SK-N-SH (cell line): Measurements from ENCODE around the gene ALPK3. TPM values are rescaled to one million over a fixed set of nuclear protein-coding genes. Genes with fewer than 3 reads are reported as not detected.
A peak's percentile ranks its signal among the peaks of the same experiment; 100 is the strongest.

Experiments
- CTCF ChIA-PET: fragments of 300-600, 350-600 bp; formaldehyde crosslinking; extraction: SDS; loops from one replicate; lab custom pipeline; 2021; lab: Yijun Ruan, JAX
- POLR2A ChIA-PET: fragments of 350-600 bp; sonication (Branson Sonifier 250); formaldehyde crosslinking; extraction: SDS; loops from one replicate; lab custom pipeline; 2020; ENCODE audit warnings: antibody characterized with exemption, inconsistent platforms; lab: Yijun Ruan, JAX
- DNase-seq: peaks from one replicate; pipeline ENCODE4 v3.0.0; 2012
- H2AFZ ChIP-seq: fragments of 200-600 bp; sonication (generic); 2 replicates; pipeline ENCODE4 v1.8.1; 2016; ENCODE audit warnings: antibody characterized with exemption, mild to moderate bottlenecking, low read depth
- H3F3A ChIP-seq: fragments of 200-600 bp; sonication (generic); replicated peaks from 2 replicates; pipeline ENCODE3; 2016; ENCODE audit warnings: antibody characterized with exemption, mild to moderate bottlenecking; ENCODE audit not compliant: insufficient read depth
- H3K27ac ChIP-seq, 2 experiments: fragments of 200-500 bp in 1 of 2; fragments of 200-600 bp in 1 of 2; sonication (Bioruptor generic) in 1 of 2; sonication (generic), shearing (Covaris generic) in 1 of 2; 2 replicates each; pipeline versions ENCODE4 v1.5.1 to v1.6.1; 2014 to 2016; ENCODE audit warnings: low read depth in 2 of 2, inconsistent platforms in 1 of 2, low read length in 1 of 2, mild to moderate bottlenecking in 1 of 2, mixed read lengths in 1 of 2
- H3K27me3 ChIP-seq: fragments of 200-600 bp; sonication (generic), shearing (Covaris generic); 2 replicates; pipeline ENCODE4 v1.6.1; 2016; ENCODE audit warnings: mixed run types; ENCODE audit not compliant: insufficient read depth
- H3K36me3 ChIP-seq, 2 experiments: fragments of 200-500 bp in 1 of 2; fragments of 200-600 bp in 1 of 2; sonication (Bioruptor generic) in 1 of 2; sonication (generic) in 1 of 2; replicated peaks in 1 of 2; 2 replicates each; pipeline versions ENCODE3 to v1.5.1; 2014 to 2016; ENCODE audit warnings: low read length in 1 of 2, mild to moderate bottlenecking in 1 of 2; ENCODE audit not compliant: insufficient read depth in 2 of 2, control insufficient read depth in 1 of 2
- H3K4me1 ChIP-seq, 2 experiments: fragments of 200-500 bp in 1 of 2; fragments of 200-600 bp in 1 of 2; sonication (Bioruptor generic) in 1 of 2; sonication (generic), shearing (Covaris generic) in 1 of 2; 2 replicates each; pipeline versions ENCODE4 v1.5.1 to v1.6.1; 2014 to 2016; ENCODE audit warnings: low read depth in 1 of 2, low read length in 1 of 2, mixed run types in 1 of 2; ENCODE audit not compliant: insufficient read depth in 2 of 2, control insufficient read depth in 1 of 2
- H3K4me2 ChIP-seq: fragments of 200-600 bp; sonication (generic), shearing (Covaris generic); 2 replicates; pipeline ENCODE4 v1.6.1; 2017; ENCODE audit warnings: mixed run types
- H3K4me3 ChIP-seq, 2 experiments: fragments of 200-500 bp in 1 of 2; fragments of 200-600 bp in 1 of 2; sonication (Bioruptor generic) in 1 of 2; sonication (generic), shearing (Covaris generic) in 1 of 2; 2 replicates each; pipeline versions ENCODE4 v1.5.1 to v1.8.1; 2014 to 2016; ENCODE audit warnings: low read depth in 2 of 2, inconsistent platforms in 1 of 2, low read length in 1 of 2, mild to moderate bottlenecking in 1 of 2, mixed read lengths in 1 of 2, moderate library complexity in 1 of 2
- H3K79me2 ChIP-seq: fragments of 200-600 bp; sonication (generic); 2 replicates; pipeline ENCODE4 v1.8.1; 2017; ENCODE audit warnings: mild to moderate bottlenecking; ENCODE audit not compliant: insufficient read depth
- H3K9ac ChIP-seq: fragments of 200-600 bp; sonication (generic); 2 replicates; pipeline ENCODE4 v1.6.1; 2017; ENCODE audit warnings: mixed run types
- H3K9me2 ChIP-seq: fragments of 200-600 bp; sonication (generic); 2 replicates; pipeline ENCODE4 v1.6.1; 2017; ENCODE audit warnings: mixed run types
- H3K9me3 ChIP-seq: fragments of 200-600 bp; sonication (generic); 2 replicates; pipeline ENCODE4 v1.6.1; 2017; ENCODE audit warnings: mixed run types, mild to moderate bottlenecking, moderate library complexity
- H4K20me1 ChIP-seq: fragments of 200-600 bp; sonication (generic); 2 replicates; pipeline ENCODE4 v1.6.1; 2017; ENCODE audit warnings: mild to moderate bottlenecking, mixed run types; ENCODE audit not compliant: insufficient read depth
- CHD2 ChIP-seq: fragments of 150-350 bp; IDR thresholded peaks from 2 replicates; pipeline ENCODE4 v1.6.1; 2018; ENCODE audit warnings: low read length; ENCODE audit not compliant: partially characterized antibody
- ELF1 ChIP-seq: IDR thresholded peaks from 2 replicates; pipeline ENCODE4 v1.4.0; 2012
- EP300 ChIP-seq, 2 experiments: IDR thresholded peaks; 2 replicates each; pipeline versions ENCODE4 v1.4.0 to v1.6.1; 2012; ENCODE audit warnings: borderline replicate concordance in 1 of 2, low read depth in 1 of 2, low read length in 1 of 2
- GABPA ChIP-seq: IDR thresholded peaks from 2 replicates; pipeline ENCODE4 v1.4.0; 2012; ENCODE audit warnings: low read depth, mild to moderate bottlenecking
- JUND ChIP-seq: IDR thresholded peaks from 2 replicates; pipeline ENCODE4 v1.4.0; 2012
- POLR2AphosphoS5 ChIP-seq: IDR thresholded peaks from 2 replicates; pipeline ENCODE4 v1.6.1; 2012; ENCODE audit warnings: low read depth, low read length
- RFX5 ChIP-seq: IDR thresholded peaks from 2 replicates; pipeline ENCODE4 v1.6.1; 2012; ENCODE audit warnings: mild to moderate bottlenecking, improper control_type of control experiment, low read length
- YY1 ChIP-seq: IDR thresholded peaks from 2 replicates; pipeline ENCODE4 v1.4.0; 2012; ENCODE audit warnings: low read depth, mild to moderate bottlenecking
- WGBS: methylation state at CpG from one replicate; pipeline ENCODE4 v1.1.6; 2017; ENCODE audit warnings: low lambda C conversion rate; 5-methylcytosine and 5-hydroxymethylcytosine counted together
- polyA plus RNA-seq, 3 experiments: library from polyadenylated mRNA; depleted of rRNA; stranded (reverse); fragments of >200 nt; gene quantifications; 2 replicates each; pipeline ENCODE4 v1.2.3, GENCODE V29; 2012

The ALPK3 gene
- polyA plus RNA-seq, 1 of the 3 experiments (the other 2 are of a cell fraction), result 0.16 TPM

DNA sequence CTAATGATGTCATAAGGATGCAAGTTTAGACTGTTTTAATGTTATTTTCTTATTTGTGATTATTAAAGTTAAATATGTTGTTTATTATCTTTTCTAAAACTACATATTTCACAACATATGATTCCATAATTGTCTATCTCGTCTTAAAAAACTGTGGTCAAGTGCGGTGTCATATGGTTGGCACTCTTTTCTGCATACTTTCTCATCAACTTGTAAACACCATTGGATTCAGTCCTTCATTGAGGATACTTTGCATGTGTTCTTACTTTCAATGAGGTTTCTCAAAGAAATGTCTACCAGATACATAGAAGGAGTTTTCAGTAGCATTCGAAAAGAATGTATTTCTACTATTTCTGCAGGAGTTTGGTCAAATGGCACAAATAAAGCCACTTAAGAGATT, 22.0 kb upstream of the ALPK3 start:
- TF ChIP-seq POLR2AphosphoS5, result no peak
- TF ChIP-seq ELF1, result no peak
- TF ChIP-seq RFX5, result no peak
- no peak for TF ChIP-seq GABPA
- TF ChIP-seq, all 33 proteins: peak for 0
- Histone ChIP-seq H3K79me2 (peaks cover 44% of the 10 kb centered on the region), H3K4me2 (no peak overlapping the region), H3F3A (no peaks in the 10 kb centered on the region), H3K9me3 (no peaks in the 10 kb centered on the region), H3K4me3 (no peak overlapping the region), H3K27me3 (no peaks in the 10 kb centered on the region), H3K4me1 (no peaks in the 10 kb centered on the region; a peak in 2 of 4 replicates), H2AFZ (no peak overlapping the region), H3K36me3 (peaks cover 62 to 67% of the 10 kb centered on the region in 2 experiments), H3K9me2 (no peaks in the 10 kb centered on the region), H3K27ac (no peak overlapping the region), H4K20me1 (0 out of 2 replicates have a peak, but pooled peaks cover 4% of the 10 kb centered on the region), H3K9ac (no peak overlapping the region)
- 92% methylated on average over 3 of the region's 3 CpGs for WGBS
- ChIA-PET POLR2A (no interaction called here), CTCF (no interaction called here)
- DNase-seq, result no peak

DNA sequence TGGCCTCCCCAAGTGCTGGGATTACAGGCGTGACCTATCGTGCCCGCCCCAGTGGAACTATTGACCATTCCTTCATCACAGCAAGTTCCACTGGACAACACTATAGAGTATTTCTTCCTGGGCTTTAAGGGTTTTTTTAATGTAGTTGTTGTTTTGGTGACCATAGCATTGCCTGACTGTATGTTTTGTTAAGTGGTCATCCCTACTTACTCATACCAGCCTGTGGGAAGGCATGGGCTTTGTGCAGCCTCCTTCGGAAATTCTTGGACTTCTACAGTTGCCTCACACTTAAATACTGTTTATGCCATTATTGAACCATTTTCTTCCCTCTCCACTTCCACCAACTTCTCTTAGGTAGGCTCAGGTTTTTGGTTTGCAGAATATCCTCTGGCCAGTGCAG, 19.9 kb upstream of the ALPK3 start:
- no peak for DNase-seq
- ChIA-PET CTCF (no interaction called here), POLR2A (no interaction called here)
- Histone ChIP-seq H3K79me2 (peaks cover 40% of the 10 kb centered on the region), H3K4me3 (no peak overlapping the region), H3K36me3 (peaks cover 59 to 68% of the 10 kb centered on the region in 2 experiments), H3K27me3 (no peaks in the 10 kb centered on the region), H3K9me3 (no peaks in the 10 kb centered on the region)
- WGBS, result 95% methylated on average over 4 of the region's 4 CpGs
- TF ChIP-seq JUND, result no peak
- no peak for TF ChIP-seq YY1
- TF ChIP-seq, all 33 proteins: peak for 0
- Histone ChIP-seq H3K4me2 (no peak overlapping the region), H3K9ac (0 out of 2 replicates have a peak overlapping the region, but pooled peaks have one; percentile 5), H4K20me1 (no peaks in the 10 kb centered on the region), H3F3A (no peaks in the 10 kb centered on the region), H2AFZ (no peak overlapping the region), H3K27ac (peak overlapping the region in 1 of 2 experiments; percentile 72; a peak in 2 of 4 replicates), H3K4me1 (no peaks in the 10 kb centered on the region; a peak in 2 of 4 replicates), H3K9me2 (no peaks in the 10 kb centered on the region)

GRCh38 chr15:84797801-84798200, 19.4 kb upstream of the ALPK3 start:
- no peaks in the 10 kb centered on the region for H3F3A ChIP-seq
- H3K9me2 ChIP-seq, result no peaks in the 10 kb centered on the region
- H3K36me3 ChIP-seq, result peaks cover 65 to 68% of the 10 kb centered on the region in 2 experiments
- H3K4me3 ChIP-seq, result no peak overlapping the region
- H3K9me3 ChIP-seq, result no peaks in the 10 kb centered on the region
- H3K27ac ChIP-seq, result peak overlapping the region in 1 of 2 experiments; percentile 72; a peak in 2 of 4 replicates
- no peak overlapping the region for H3K9ac ChIP-seq
- H2AFZ ChIP-seq, result no peak overlapping the region
- H3K79me2 ChIP-seq, result peaks cover 40% of the 10 kb centered on the region
- ChIA-PET POLR2A (no interaction called here), CTCF (no interaction called here)
- no peak for DNase-seq
- no peaks in the 10 kb centered on the region for H4K20me1 ChIP-seq
- TF ChIP-seq EP300 (IDR thresholded peaks at IDR 0.05; ENCODE audit: borderline replicate concordance in 1 of 2, low read depth in 1 of 2, low read length in 1 of 2), result no peak
- TF ChIP-seq CHD2, result no peak
- TF ChIP-seq, all 33 proteins: peak for 0
- no peak overlapping the region for H3K4me2 ChIP-seq
- 92% methylated on average over 2 of the region's 3 CpGs for WGBS
- H3K27me3 ChIP-seq, result no peaks in the 10 kb centered on the region
- H3K4me1 ChIP-seq, result no peaks in the 10 kb centered on the region; a peak in 2 of 4 replicates
